SK-N-SH (cell line): ENCODE results near the gene CSN2. TPM values are rescaled to one million over a fixed set of nuclear protein-coding genes. Genes with fewer than 3 reads are reported as not detected.

Source experiments
- CTCF ChIA-PET: fragments of 300-600, 350-600 bp; formaldehyde crosslinking; extraction: SDS; loops from one replicate; lab custom pipeline; 2021; lab: Yijun Ruan, JAX
- POLR2A ChIA-PET: fragments of 350-600 bp; sonication (Branson Sonifier 250); formaldehyde crosslinking; extraction: SDS; loops from one replicate; lab custom pipeline; 2020; ENCODE audit warnings: antibody characterized with exemption, inconsistent platforms; lab: Yijun Ruan, JAX
- DNase-seq: peaks from one replicate; pipeline ENCODE4 v3.0.0; 2012
- H2AFZ ChIP-seq: fragments of 200-600 bp; sonication (generic); 2 replicates; pipeline ENCODE4 v1.8.1; 2016; ENCODE audit warnings: antibody characterized with exemption, mild to moderate bottlenecking, low read depth
- H3F3A ChIP-seq: fragments of 200-600 bp; sonication (generic); replicated peaks from 2 replicates; pipeline ENCODE3; 2016; ENCODE audit warnings: antibody characterized with exemption, mild to moderate bottlenecking; ENCODE audit not compliant: insufficient read depth
- H3K27ac ChIP-seq, 2 experiments: fragments of 200-500 bp in 1 of 2; fragments of 200-600 bp in 1 of 2; sonication (Bioruptor generic) in 1 of 2; sonication (generic), shearing (Covaris generic) in 1 of 2; 2 replicates each; pipeline versions ENCODE4 v1.5.1 to v1.6.1; 2014 to 2016; ENCODE audit warnings: low read depth in 2 of 2, inconsistent platforms in 1 of 2, low read length in 1 of 2, mild to moderate bottlenecking in 1 of 2, mixed read lengths in 1 of 2
- H3K27me3 ChIP-seq: fragments of 200-600 bp; sonication (generic), shearing (Covaris generic); 2 replicates; pipeline ENCODE4 v1.6.1; 2016; ENCODE audit warnings: mixed run types; ENCODE audit not compliant: insufficient read depth
- H3K36me3 ChIP-seq, 2 experiments: fragments of 200-500 bp in 1 of 2; fragments of 200-600 bp in 1 of 2; sonication (Bioruptor generic) in 1 of 2; sonication (generic) in 1 of 2; replicated peaks in 1 of 2; 2 replicates each; pipeline versions ENCODE3 to v1.5.1; 2014 to 2016; ENCODE audit warnings: low read length in 1 of 2, mild to moderate bottlenecking in 1 of 2; ENCODE audit not compliant: insufficient read depth in 2 of 2, control insufficient read depth in 1 of 2
- H3K4me1 ChIP-seq, 2 experiments: fragments of 200-500 bp in 1 of 2; fragments of 200-600 bp in 1 of 2; sonication (Bioruptor generic) in 1 of 2; sonication (generic), shearing (Covaris generic) in 1 of 2; 2 replicates each; pipeline versions ENCODE4 v1.5.1 to v1.6.1; 2014 to 2016; ENCODE audit warnings: low read depth in 1 of 2, low read length in 1 of 2, mixed run types in 1 of 2; ENCODE audit not compliant: insufficient read depth in 2 of 2, control insufficient read depth in 1 of 2
- H3K4me2 ChIP-seq: fragments of 200-600 bp; sonication (generic), shearing (Covaris generic); 2 replicates; pipeline ENCODE4 v1.6.1; 2017; ENCODE audit warnings: mixed run types
- H3K4me3 ChIP-seq, 2 experiments: fragments of 200-500 bp in 1 of 2; fragments of 200-600 bp in 1 of 2; sonication (Bioruptor generic) in 1 of 2; sonication (generic), shearing (Covaris generic) in 1 of 2; 2 replicates each; pipeline versions ENCODE4 v1.5.1 to v1.8.1; 2014 to 2016; ENCODE audit warnings: low read depth in 2 of 2, inconsistent platforms in 1 of 2, low read length in 1 of 2, mild to moderate bottlenecking in 1 of 2, mixed read lengths in 1 of 2, moderate library complexity in 1 of 2
- H3K79me2 ChIP-seq: fragments of 200-600 bp; sonication (generic); 2 replicates; pipeline ENCODE4 v1.8.1; 2017; ENCODE audit warnings: mild to moderate bottlenecking; ENCODE audit not compliant: insufficient read depth
- H3K9ac ChIP-seq: fragments of 200-600 bp; sonication (generic); 2 replicates; pipeline ENCODE4 v1.6.1; 2017; ENCODE audit warnings: mixed run types
- H3K9me2 ChIP-seq: fragments of 200-600 bp; sonication (generic); 2 replicates; pipeline ENCODE4 v1.6.1; 2017; ENCODE audit warnings: mixed run types
- H3K9me3 ChIP-seq: fragments of 200-600 bp; sonication (generic); 2 replicates; pipeline ENCODE4 v1.6.1; 2017; ENCODE audit warnings: mixed run types, mild to moderate bottlenecking, moderate library complexity
- H4K20me1 ChIP-seq: fragments of 200-600 bp; sonication (generic); 2 replicates; pipeline ENCODE4 v1.6.1; 2017; ENCODE audit warnings: mild to moderate bottlenecking, mixed run types; ENCODE audit not compliant: insufficient read depth
- CHD2 ChIP-seq: fragments of 150-350 bp; IDR thresholded peaks from 2 replicates; pipeline ENCODE4 v1.6.1; 2018; ENCODE audit warnings: low read length; ENCODE audit not compliant: partially characterized antibody
- ELF1 ChIP-seq: IDR thresholded peaks from 2 replicates; pipeline ENCODE4 v1.4.0; 2012
- EP300 ChIP-seq, 2 experiments: IDR thresholded peaks; 2 replicates each; pipeline versions ENCODE4 v1.4.0 to v1.6.1; 2012; ENCODE audit warnings: borderline replicate concordance in 1 of 2, low read depth in 1 of 2, low read length in 1 of 2
- FOSL2 ChIP-seq: IDR thresholded peaks from 2 replicates; pipeline ENCODE4 v1.4.0; 2012; ENCODE audit warnings: low read depth, mild to moderate bottlenecking, moderate library complexity, borderline replicate concordance
- FOXJ3 ChIP-seq: sonication (generic); formaldehyde crosslinking; IDR thresholded peaks from 2 replicates; pipeline ENCODE4 v1.5.1; 2020; ENCODE audit warnings: mild to moderate bottlenecking, missing genetic modification reagents
- FOXM1 ChIP-seq: IDR thresholded peaks from 2 replicates; pipeline ENCODE4 v1.4.0; 2012; ENCODE audit warnings: low read depth, mild to moderate bottlenecking
- GATA2 ChIP-seq: sonication (generic); formaldehyde crosslinking; IDR thresholded peaks from 2 replicates; pipeline ENCODE4 v1.5.0; 2020; ENCODE audit warnings: mild to moderate bottlenecking, missing genetic modification reagents
- JUND ChIP-seq: IDR thresholded peaks from 2 replicates; pipeline ENCODE4 v1.4.0; 2012
- MEF2A ChIP-seq: IDR thresholded peaks from 2 replicates; pipeline ENCODE4 v1.4.0; 2012; ENCODE audit warnings: low read depth, borderline replicate concordance
- MXI1 ChIP-seq: IDR thresholded peaks from 2 replicates; pipeline ENCODE4 v1.6.1; 2012; ENCODE audit warnings: mild to moderate bottlenecking, low read depth, low read length, improper control_type of control experiment
- RFX5 ChIP-seq: IDR thresholded peaks from 2 replicates; pipeline ENCODE4 v1.6.1; 2012; ENCODE audit warnings: mild to moderate bottlenecking, improper control_type of control experiment, low read length
- RXRA ChIP-seq: IDR thresholded peaks from 2 replicates; pipeline ENCODE4 v1.4.0; 2012; ENCODE audit warnings: low read depth, mild to moderate bottlenecking, borderline replicate concordance
- SIN3A ChIP-seq: IDR thresholded peaks from 2 replicates; pipeline ENCODE4 v1.6.1; 2012; ENCODE audit warnings: low read depth, mild to moderate bottlenecking, low read length, moderate library complexity, borderline replicate concordance
- TAF1 ChIP-seq: IDR thresholded peaks from 2 replicates; pipeline ENCODE4 v1.6.1; 2012; ENCODE audit warnings: low read depth, mild to moderate bottlenecking, low read length, moderate library complexity, borderline replicate concordance
- TCF12 ChIP-seq: IDR thresholded peaks from 2 replicates; pipeline ENCODE4 v1.4.0; 2012
- TEAD4 ChIP-seq: IDR thresholded peaks from 2 replicates; pipeline ENCODE4 v1.4.0; 2012; ENCODE audit warnings: mild to moderate bottlenecking, borderline replicate concordance; ENCODE audit not compliant: insufficient read depth
- WGBS: methylation state at CpG from one replicate; pipeline ENCODE4 v1.1.6; 2017; ENCODE audit warnings: low lambda C conversion rate; 5-methylcytosine and 5-hydroxymethylcytosine counted together
- polyA plus RNA-seq, 3 experiments: library from polyadenylated mRNA; depleted of rRNA; stranded (reverse); fragments of >200 nt; gene quantifications; 2 replicates each; pipeline ENCODE4 v1.2.3, GENCODE V29; 2012
- TF ChIP-seq, protein P1 (sequence below): fragments of 150-350 bp; IDR thresholded peaks from 2 replicates; pipeline ENCODE4 v1.6.1; 2016; ENCODE audit warnings: mild to moderate bottlenecking, low read depth, low read length
- TF ChIP-seq, protein P2 (sequence below): fragments of 150-350 bp; IDR thresholded peaks from 2 replicates; pipeline ENCODE4 v1.6.1; 2017; ENCODE audit warnings: antibody characterized with exemption, low read length, low read depth, borderline replicate concordance
- TF ChIP-seq, protein P3 (sequence below): IDR thresholded peaks from 2 replicates; pipeline ENCODE4 v1.4.0; 2012; ENCODE audit warnings: low read depth, borderline replicate concordance
- TF ChIP-seq, protein P4 (sequence below): IDR thresholded peaks from 2 replicates; pipeline ENCODE4; 2012

CSN2 gene
- polyA plus RNA-seq, 1 of the 3 experiments (the other 2 are of a cell fraction) = not detected

DNA sequence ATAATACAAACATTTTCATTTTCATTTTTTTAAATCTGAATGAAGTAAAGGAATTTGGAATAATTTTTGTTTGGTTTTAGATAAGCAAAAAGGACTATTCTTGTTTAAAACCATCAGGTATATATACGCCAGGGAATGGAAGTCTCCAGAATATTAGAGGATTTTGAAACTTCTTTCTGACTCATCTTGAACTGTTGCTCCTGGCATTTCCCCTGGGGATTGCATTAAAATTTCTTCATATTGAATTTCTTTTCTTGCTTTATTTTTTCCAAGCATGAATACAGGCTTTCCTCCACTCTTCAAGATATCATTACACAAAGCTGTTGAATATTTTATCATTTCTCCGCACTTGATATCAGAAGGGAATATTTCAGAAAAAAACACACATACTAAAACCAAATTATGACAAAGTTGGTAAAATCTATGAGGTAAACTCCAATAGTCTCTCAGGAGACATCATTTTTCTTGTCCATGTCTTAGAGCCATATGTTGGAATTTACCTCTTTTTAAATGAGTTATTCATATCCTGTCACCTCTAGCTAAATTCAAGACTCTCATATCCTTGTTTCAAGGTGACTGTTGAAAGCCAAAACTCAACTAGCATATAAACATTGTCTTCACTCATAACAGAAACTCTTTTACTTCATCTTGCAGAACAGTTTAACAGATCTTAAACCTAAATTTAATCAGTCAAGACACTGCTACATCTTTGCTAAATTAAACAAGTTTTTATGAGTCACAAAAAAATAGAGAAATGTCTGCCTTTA is 55.3 kb downstream of the CSN2 start:
- POLR2A ChIA-PET = no interaction called here
- WGBS = 53% methylated on average over 2 of the region's 2 CpGs
- Histone ChIP-seq H3K9ac (no peak overlapping the region), H3K4me1 (no peaks in the 10 kb centered on the region), H2AFZ (no peak overlapping the region), H3K9me2 (no peaks in the 10 kb centered on the region), H3K9me3 (no peaks in the 10 kb centered on the region), H3K4me2 (no peak overlapping the region), H4K20me1 (no peaks in the 10 kb centered on the region), H3K79me2 (no peaks in the 10 kb centered on the region), H3K36me3 (no peaks in the 10 kb centered on the region), H3K4me3 (no peak overlapping the region), H3F3A (no peaks in the 10 kb centered on the region), H3K27ac (no peak overlapping the region), H3K27me3 (no peaks in the 10 kb centered on the region)
- TF ChIP-seq FOSL2 (no peak), ELF1 (no peak), FOXJ3 (CRISPR knock-in tag) (no peak), RXRA (no peak), TAF1 (no peak), JUND (no peak), TCF12 (no peak), GATA2 (CRISPR knock-in tag) (no peak), SIN3A (no peak), RFX5 (no peak), MEF2A (no peak), MXI1 (no peak), TEAD4 (no peak), CHD2 (no peak), FOXM1 (no peak), EP300 (IDR thresholded peaks at IDR 0.05; ENCODE audit: borderline replicate concordance in 1 of 2, low read depth in 1 of 2, low read length in 1 of 2) (no peak)
- TF ChIP-seq, protein P1, sequence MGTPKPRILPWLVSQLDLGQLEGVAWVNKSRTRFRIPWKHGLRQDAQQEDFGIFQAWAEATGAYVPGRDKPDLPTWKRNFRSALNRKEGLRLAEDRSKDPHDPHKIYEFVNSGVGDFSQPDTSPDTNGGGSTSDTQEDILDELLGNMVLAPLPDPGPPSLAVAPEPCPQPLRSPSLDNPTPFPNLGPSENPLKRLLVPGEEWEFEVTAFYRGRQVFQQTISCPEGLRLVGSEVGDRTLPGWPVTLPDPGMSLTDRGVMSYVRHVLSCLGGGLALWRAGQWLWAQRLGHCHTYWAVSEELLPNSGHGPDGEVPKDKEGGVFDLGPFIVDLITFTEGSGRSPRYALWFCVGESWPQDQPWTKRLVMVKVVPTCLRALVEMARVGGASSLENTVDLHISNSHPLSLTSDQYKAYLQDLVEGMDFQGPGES = no peak
- TF ChIP-seq, protein P2, sequence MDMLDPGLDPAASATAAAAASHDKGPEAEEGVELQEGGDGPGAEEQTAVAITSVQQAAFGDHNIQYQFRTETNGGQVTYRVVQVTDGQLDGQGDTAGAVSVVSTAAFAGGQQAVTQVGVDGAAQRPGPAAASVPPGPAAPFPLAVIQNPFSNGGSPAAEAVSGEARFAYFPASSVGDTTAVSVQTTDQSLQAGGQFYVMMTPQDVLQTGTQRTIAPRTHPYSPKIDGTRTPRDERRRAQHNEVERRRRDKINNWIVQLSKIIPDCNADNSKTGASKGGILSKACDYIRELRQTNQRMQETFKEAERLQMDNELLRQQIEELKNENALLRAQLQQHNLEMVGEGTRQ = no peak
- TF ChIP-seq, protein P3, sequence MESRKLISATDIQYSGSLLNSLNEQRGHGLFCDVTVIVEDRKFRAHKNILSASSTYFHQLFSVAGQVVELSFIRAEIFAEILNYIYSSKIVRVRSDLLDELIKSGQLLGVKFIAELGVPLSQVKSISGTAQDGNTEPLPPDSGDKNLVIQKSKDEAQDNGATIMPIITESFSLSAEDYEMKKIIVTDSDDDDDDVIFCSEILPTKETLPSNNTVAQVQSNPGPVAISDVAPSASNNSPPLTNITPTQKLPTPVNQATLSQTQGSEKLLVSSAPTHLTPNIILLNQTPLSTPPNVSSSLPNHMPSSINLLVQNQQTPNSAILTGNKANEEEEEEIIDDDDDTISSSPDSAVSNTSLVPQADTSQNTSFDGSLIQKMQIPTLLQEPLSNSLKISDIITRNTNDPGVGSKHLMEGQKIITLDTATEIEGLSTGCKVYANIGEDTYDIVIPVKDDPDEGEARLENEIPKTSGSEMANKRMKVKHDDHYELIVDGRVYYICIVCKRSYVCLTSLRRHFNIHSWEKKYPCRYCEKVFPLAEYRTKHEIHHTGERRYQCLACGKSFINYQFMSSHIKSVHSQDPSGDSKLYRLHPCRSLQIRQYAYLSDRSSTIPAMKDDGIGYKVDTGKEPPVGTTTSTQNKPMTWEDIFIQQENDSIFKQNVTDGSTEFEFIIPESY = no peak
- TF ChIP-seq, protein P4, sequence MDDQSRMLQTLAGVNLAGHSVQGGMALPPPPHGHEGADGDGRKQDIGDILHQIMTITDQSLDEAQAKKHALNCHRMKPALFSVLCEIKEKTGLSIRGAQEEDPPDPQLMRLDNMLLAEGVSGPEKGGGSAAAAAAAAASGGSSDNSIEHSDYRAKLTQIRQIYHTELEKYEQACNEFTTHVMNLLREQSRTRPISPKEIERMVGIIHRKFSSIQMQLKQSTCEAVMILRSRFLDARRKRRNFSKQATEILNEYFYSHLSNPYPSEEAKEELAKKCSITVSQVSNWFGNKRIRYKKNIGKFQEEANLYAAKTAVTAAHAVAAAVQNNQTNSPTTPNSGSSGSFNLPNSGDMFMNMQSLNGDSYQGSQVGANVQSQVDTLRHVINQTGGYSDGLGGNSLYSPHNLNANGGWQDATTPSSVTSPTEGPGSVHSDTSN = no peak
- CTCF ChIA-PET = no interaction called here
- no peak for DNase-seq
